GM15510 (cell line): ENCODE measurements around the gene KMT2E.

Experiments
- POLR2A ChIP-seq: IDR thresholded peaks from 3 replicates; pipeline ENCODE4 v1.6.1; 2011; ENCODE audit warnings: borderline replicate concordance; ENCODE audit not compliant: insufficient read length; ENCODE audit errors: extremely low read depth

KMT2E gene

GRCh38 chr7:105013221-105013815 is 687 bp upstream of the KMT2E start:
- peak; percentile 85 for TF ChIP-seq POLR2A

GRCh38 chr7:105014693-105015389 is 836 bp downstream of the KMT2E start:
- peak; percentile 60 for TF ChIP-seq POLR2A

DNA sequence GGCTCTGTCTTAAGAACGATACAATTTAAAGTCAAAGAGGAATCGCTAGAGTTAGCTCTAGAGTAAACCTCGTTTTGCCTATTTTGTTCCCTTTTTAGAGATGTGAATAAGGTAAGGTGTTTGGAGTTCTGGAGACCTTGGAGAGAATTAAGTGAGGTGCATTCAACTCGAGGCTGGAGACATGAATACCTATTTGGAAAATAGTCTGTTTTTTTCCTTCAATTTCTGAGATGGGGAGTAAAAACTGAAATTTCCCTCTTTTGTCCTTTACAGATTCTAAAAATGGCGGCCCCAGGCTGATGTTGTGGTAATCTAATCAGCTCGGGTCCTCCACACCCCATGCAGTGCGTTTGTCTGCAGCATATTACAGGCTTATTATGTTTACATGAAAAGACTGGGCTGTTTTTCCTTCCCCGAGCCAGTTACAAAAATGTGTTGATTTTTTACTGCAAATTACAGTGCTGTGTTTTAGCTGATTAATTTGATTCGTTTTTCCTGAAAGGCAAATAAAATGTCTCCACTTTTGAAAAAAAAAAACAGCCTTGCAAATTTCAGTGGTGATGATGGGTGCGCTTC is 1.5 kb downstream of the KMT2E start:
- TF ChIP-seq POLR2A: no peak

- TF ChIP-seq POLR2A: no peak
Observed at GRCh38 chr7:105016068-105016708, 2.2 kb downstream of the KMT2E start.

DNA sequence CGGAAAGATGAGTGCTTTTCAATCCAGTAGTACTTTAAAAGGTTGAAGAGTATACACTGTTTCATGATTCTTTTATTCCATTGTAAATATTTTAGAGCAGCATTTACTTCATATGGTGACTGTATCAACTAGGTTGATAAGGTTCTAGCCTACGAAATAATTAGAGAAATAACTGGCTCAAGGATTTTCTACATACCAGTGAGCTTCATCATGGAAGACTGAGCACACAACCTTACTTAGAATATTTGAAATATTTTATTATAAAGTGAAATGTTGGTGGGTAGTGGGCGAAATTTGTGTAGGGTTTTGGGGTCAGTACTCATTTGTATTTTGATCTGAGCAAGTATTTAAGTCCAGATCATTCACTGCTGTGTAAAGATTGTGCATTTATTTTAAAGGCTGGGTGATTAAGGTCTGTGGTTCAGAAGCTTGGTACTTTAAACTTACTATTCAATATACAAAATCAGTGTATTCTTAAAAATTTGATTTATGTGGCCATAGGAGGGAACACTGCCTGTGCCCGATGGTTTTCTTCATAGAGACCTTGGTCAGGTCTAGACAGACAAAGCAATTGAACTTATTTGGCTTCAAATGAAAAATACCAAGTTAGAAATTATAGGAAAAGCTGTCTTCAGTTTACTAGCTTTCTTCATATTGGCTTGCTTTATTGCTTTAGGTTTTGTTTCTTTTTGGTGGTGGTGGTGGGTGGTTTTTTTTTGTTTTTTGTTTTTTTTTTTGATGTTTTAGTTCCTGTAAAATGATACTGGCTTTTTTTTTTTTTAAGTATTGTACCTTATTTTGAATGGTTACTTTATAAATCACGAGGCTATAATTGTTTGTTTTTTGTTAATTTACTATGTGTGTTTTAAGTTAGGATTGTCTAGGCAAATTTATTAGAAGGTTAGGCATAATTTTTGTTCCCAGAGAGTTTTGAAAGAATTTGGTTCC is 3.0 kb downstream of the KMT2E start:
- TF ChIP-seq POLR2A: no peak

DNA sequence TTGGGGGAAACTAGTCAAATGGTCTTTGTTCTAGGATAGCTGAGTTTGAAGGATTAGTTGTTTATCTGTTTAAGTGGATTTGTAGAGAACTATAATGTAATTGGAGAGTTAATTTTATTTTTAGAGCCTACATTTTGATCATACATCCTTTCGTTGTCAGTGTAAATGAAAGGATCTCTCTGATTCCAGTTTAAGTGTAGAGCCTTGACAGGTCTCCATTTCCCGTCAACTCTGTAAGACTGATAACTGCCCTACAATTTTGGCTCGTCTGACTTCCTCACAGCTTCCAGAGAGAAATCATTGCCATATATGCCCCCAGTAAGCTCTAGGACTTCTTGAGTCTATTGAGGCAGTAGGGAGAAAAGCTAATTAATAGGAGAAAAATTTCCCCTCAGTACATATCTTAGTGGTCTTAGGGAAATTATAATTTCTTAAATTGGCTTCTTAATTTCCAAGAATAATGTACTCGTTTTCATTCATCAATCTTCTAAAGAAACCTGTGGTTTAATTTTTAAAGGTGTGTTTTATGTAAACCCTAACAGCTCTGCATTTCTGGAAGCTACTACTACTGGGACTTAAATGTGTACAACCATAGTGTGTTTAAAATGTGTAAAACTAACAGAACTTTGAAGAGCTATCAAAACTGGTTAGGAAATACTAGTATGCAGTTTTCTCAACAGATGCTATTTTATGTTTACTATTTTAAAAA is 3.8 kb downstream of the KMT2E start:
- TF ChIP-seq POLR2A: no peak

DNA sequence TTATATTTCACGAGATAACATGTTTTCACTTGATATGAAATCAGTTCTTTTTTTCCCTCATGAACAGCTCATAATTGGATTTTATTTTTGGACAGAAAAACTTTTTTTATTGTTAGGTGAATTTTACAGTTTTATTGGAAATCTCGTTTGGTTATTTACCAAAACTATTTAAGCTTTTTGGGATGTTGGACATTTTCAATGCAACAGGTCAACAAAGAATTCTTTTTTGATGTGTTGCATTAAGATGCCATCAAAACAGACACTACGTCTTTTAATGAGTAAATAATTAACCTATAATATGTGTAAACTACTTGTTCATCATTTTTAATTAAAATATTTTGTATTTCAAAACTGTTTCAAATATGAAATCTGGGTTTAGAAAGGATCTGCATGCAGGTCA is 5.3 kb downstream of the KMT2E start:
- no peak for TF ChIP-seq POLR2A

DNA sequence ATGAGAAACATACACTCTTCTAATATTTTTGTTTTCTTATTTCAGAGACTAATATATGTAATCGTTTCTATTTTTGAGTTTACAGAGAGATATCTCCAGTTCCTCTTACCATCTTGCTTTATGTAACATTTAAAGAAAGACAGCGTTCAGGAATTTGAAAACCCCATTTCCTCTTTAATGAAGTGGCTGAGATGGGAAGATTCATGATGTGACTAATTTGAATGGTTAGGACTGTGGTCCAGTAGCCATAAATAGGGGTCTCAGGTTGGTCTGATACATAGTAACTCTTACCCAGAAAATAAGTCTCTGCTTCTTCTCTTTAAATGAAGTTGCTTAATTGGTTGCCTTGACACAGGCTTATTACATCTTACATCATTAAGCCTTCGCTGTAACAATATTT is 6.9 kb downstream of the KMT2E start:
- no peak for TF ChIP-seq POLR2A

DNA sequence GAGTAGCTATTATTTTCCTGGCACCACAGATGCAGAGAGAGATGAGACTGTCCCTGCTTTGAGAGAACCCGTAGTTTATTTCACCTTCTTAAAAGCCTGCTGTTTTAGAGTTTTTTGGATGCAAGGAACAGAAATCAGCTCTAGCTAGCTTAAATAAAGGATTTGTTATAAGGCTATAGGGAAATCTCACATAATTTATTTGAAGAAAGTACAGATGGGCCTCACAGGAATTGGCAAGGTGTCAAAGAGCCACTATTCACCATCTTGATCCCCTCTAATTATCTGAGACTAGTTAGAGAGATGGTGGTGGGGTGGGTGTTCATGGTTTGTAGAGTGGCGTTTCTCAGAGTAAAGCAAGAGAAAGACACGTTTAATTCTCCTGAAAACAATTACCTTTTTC is 7.3 kb downstream of the KMT2E start:
- TF ChIP-seq POLR2A: no peak

- TF ChIP-seq POLR2A: no peak
Observed at GRCh38 chr7:105021967-105022366, 8.0 kb downstream of the KMT2E start.

DNA sequence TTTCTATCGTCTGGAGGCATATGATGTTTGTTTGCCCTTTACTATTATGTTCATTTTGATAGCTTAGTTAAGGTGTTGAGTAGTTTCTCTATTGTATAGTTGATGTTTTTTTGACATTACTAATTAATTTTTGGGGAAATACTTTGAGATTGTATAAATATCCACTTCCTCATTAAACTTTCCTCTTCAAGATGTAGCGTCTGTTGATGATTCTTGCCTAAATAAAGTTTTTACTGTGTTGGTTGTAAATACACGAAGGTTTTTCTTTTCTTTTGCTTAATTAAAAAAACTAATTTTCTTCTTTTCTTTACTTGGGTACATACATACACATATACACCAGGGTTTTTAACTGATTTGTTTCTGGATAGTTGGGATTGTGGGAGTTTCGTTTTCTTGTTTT is 8.5 kb downstream of the KMT2E start:
- TF ChIP-seq POLR2A: no peak

DNA sequence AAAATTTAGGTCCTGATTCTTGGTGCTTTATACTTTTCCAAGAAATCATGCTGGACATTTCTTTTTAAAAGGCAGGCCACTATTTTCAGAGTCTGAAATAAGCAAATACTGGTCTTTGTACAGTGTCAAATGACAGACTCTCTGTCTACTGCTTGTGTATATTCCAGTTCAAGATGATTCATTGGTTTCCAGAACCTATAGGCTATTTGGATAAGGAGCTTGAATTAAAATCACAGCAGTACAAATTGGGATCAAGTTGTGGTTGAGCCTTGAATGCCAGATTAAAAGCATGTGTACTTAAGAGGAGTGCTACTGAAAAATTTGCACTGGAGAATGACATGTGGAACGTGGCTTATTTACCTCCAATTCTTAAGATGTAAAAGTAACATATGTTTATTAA is 10.7 kb downstream of the KMT2E start:
- no peak for TF ChIP-seq POLR2A

DNA sequence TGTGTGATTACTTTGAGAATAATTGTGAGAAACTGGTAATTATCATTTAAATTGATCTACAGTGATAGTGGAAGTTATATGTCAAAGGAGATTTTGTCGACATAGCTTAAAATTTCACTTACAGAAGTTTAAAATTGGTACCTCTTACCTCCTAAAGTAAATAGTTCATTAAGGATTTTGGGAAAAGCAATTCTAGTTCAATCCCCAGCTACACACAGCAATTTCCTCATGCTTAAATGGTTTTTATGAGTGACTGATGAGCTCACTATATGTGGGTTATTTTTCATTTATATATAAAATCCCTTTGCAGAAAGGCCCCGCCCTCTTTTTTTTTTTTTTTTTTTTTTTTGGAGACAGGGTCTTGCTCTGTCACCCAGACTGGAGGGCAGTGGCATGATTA is 12.7 kb downstream of the KMT2E start:
- no peak for TF ChIP-seq POLR2A
